Measurements from ENCODE around the gene ICAM1.
"Not testable (repeated sequence)": the region's sequence is repeated elsewhere in the genome, so short reads cannot be mapped to it uniquely, and the experiment has no call there.

ICAM1 gene

GRCh38 chr19:10270616-10271394 is at the start of gene ICAM1:
Gene ICAM1, plus strand, starts transcription at chr19:10271120. Its CDS starts 40 bp downstream, at chr19:10271160.
- peak; percentile 58 to 66 for DNase-seq (ENCODE audit: low read depth in 2 of 2)

- no peak for DNase-seq (ENCODE audit: low read depth in 2 of 2)
Observed at GRCh38 chr19:10222201-10222890, 48.6 kb upstream of the ICAM1 start.

- DNase-seq (ENCODE audit: low read depth in 2 of 2): no peak
Observed at GRCh38 chr19:10223488-10224213, 47.3 kb upstream of the ICAM1 start.

GRCh38 chr19:10224337-10224736 is 46.6 kb upstream of the ICAM1 start:
- DNase-seq (ENCODE audit: low read depth in 2 of 2): no peak

- no peak for DNase-seq (ENCODE audit: low read depth in 2 of 2)
Observed at GRCh38 chr19:10226021-10226375, 44.9 kb upstream of the ICAM1 start.

- DNase-seq (ENCODE audit: low read depth in 2 of 2): no peak
Observed at GRCh38 chr19:10226376-10227025, 44.4 kb upstream of the ICAM1 start.

- no peak for DNase-seq (ENCODE audit: low read depth in 2 of 2)
Observed at GRCh38 chr19:10227026-10227971, 43.6 kb upstream of the ICAM1 start.

- DNase-seq (ENCODE audit: low read depth in 2 of 2): no peak
Observed at GRCh38 chr19:10228393-10228792, 42.5 kb upstream of the ICAM1 start.

GRCh38 chr19:10228920-10229319 is 42.0 kb upstream of the ICAM1 start:
- DNase-seq (ENCODE audit: low read depth in 2 of 2): no peak

GRCh38 chr19:10230173-10230860 is 40.6 kb upstream of the ICAM1 start:
- peak; percentile 52 to 70 for DNase-seq (ENCODE audit: low read depth in 2 of 2)

- DNase-seq (ENCODE audit: low read depth in 2 of 2): peak; percentile 20 to 53
Observed at GRCh38 chr19:10230861-10231611, 39.9 kb upstream of the ICAM1 start, which contains the start of gene S1PR2. Gene S1PR2, minus strand, starts transcription at chr19:10231331. Its CDS starts 6,426 bp downstream, at chr19:10224905.

GRCh38 chr19:10231612-10232228 is 39.2 kb upstream of the ICAM1 start:
- no peak for DNase-seq (ENCODE audit: low read depth in 2 of 2)

- DNase-seq (ENCODE audit: low read depth in 2 of 2): no peak
Observed at GRCh38 chr19:10233946-10234345, 37.0 kb upstream of the ICAM1 start.

- no peak for DNase-seq (ENCODE audit: low read depth in 2 of 2)
Observed at GRCh38 chr19:10235003-10235402, 35.9 kb upstream of the ICAM1 start.

- not testable (repeated sequence) for DNase-seq (ENCODE audit: low read depth in 2 of 2)
Observed at GRCh38 chr19:10235409-10235808, 35.5 kb upstream of the ICAM1 start.

- no peak for DNase-seq (ENCODE audit: low read depth in 2 of 2)
Observed at GRCh38 chr19:10237702-10238101, 33.2 kb upstream of the ICAM1 start.

GRCh38 chr19:10238172-10238783 is 32.6 kb upstream of the ICAM1 start:
- no peak for DNase-seq (ENCODE audit: low read depth in 2 of 2)

GRCh38 chr19:10241826-10242449 is 29.0 kb upstream of the ICAM1 start:
- not testable (repeated sequence) for DNase-seq (ENCODE audit: low read depth in 2 of 2)

Measured in activated CD8-positive, alpha-beta memory T cell treated with anti-CD3 and anti-CD28 coated beads for 4 hours (primary cell).